HL-60 (cell line): ENCODE data around the gene ZBTB21.

ENCODE experiments used
- GABPA ChIP-seq: IDR thresholded peaks from 2 replicates; pipeline ENCODE4 v1.6.1; 2012; ENCODE audit warnings: low read depth
- POLR2AphosphoS5 ChIP-seq: IDR thresholded peaks from 2 replicates; pipeline ENCODE4 v1.6.1; 2012; ENCODE audit warnings: low read depth
- SPI1 ChIP-seq: IDR thresholded peaks from 2 replicates; pipeline ENCODE4 v1.6.1; 2012; ENCODE audit warnings: low read depth, mild to moderate bottlenecking, borderline replicate concordance
- TF ChIP-seq, protein P1 (sequence below): IDR thresholded peaks from 2 replicates; pipeline ENCODE4 v1.6.1; 2012; ENCODE audit warnings: low read depth; ENCODE audit not compliant: insufficient replicate concordance
- TF ChIP-seq, protein P2 (sequence below): IDR thresholded peaks from one replicate; pipeline ENCODE4 v1.5.1; 2011; ENCODE audit warnings: low read length, control low read depth, inconsistent platforms; ENCODE audit not compliant: insufficient read depth

DNA sequence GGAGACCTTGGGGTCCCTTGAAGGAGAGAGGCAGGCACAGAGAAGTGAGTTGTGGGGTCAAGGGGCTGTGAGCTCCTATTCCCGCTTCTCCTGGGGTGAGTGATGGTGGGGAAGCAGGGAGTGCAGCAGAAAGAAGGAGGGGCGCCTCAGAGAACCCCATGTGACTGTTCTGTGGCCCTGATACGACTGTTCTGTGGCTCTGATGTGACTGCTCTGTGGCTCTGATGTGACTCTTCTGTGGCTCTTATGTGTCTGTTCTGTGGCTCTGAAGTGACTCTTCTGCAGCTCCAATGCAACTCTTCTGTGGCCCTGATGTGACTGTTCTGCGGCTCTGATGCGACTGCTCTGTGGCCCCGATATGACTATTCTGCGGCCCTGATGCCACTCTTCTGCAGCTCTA lies 31.1 kb upstream of the ZBTB21 start:
- TF ChIP-seq, protein P1, sequence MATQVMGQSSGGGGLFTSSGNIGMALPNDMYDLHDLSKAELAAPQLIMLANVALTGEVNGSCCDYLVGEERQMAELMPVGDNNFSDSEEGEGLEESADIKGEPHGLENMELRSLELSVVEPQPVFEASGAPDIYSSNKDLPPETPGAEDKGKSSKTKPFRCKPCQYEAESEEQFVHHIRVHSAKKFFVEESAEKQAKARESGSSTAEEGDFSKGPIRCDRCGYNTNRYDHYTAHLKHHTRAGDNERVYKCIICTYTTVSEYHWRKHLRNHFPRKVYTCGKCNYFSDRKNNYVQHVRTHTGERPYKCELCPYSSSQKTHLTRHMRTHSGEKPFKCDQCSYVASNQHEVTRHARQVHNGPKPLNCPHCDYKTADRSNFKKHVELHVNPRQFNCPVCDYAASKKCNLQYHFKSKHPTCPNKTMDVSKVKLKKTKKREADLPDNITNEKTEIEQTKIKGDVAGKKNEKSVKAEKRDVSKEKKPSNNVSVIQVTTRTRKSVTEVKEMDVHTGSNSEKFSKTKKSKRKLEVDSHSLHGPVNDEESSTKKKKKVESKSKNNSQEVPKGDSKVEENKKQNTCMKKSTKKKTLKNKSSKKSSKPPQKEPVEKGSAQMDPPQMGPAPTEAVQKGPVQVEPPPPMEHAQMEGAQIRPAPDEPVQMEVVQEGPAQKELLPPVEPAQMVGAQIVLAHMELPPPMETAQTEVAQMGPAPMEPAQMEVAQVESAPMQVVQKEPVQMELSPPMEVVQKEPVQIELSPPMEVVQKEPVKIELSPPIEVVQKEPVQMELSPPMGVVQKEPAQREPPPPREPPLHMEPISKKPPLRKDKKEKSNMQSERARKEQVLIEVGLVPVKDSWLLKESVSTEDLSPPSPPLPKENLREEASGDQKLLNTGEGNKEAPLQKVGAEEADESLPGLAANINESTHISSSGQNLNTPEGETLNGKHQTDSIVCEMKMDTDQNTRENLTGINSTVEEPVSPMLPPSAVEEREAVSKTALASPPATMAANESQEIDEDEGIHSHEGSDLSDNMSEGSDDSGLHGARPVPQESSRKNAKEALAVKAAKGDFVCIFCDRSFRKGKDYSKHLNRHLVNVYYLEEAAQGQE = no peak
- TF ChIP-seq, protein P2, sequence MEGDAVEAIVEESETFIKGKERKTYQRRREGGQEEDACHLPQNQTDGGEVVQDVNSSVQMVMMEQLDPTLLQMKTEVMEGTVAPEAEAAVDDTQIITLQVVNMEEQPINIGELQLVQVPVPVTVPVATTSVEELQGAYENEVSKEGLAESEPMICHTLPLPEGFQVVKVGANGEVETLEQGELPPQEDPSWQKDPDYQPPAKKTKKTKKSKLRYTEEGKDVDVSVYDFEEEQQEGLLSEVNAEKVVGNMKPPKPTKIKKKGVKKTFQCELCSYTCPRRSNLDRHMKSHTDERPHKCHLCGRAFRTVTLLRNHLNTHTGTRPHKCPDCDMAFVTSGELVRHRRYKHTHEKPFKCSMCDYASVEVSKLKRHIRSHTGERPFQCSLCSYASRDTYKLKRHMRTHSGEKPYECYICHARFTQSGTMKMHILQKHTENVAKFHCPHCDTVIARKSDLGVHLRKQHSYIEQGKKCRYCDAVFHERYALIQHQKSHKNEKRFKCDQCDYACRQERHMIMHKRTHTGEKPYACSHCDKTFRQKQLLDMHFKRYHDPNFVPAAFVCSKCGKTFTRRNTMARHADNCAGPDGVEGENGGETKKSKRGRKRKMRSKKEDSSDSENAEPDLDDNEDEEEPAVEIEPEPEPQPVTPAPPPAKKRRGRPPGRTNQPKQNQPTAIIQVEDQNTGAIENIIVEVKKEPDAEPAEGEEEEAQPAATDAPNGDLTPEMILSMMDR = no peak
- TF ChIP-seq POLR2AphosphoS5 (no peak), SPI1 (no peak), GABPA (no peak)
